GM12878 (cell line): ENCODE data around the gene FAM181B. TPM values are rescaled to one million over a fixed set of nuclear protein-coding genes. Genes with fewer than 3 reads are reported as not detected.

ENCODE experiments used
- ATAC-seq: fragments of 200-7000 bp; cut with Tn5 transposase; 3 replicates; pipeline ENCODE4 v1.9.1; 2020; ENCODE audit warnings: mild to moderate bottlenecking, moderate library complexity
- BruUV-seq: library from RNA; stranded (reverse); fragments of 400-500 nt; replicated peaks from 2 replicates; lab custom pipeline; 2021; lab: Mats Ljungman, UMichigan
- CTCF ChIA-PET: fragments of 300-600 bp; sonication (Branson Sonifier 250); formaldehyde crosslinking; extraction: SDS; loops from one replicate; lab custom pipeline; 2021; ENCODE audit warnings: inconsistent platforms; lab: Yijun Ruan, JAX
- POLR2A ChIA-PET: fragments of 350-600 bp; formaldehyde crosslinking; extraction: SDS; loops from one replicate; lab custom pipeline; 2021; ENCODE audit warnings: inconsistent platforms; lab: Charles Lee
- RAD21 ChIA-PET: fragments of 300-600 bp; sonication (Branson Sonifier 250); formaldehyde crosslinking; loops from one replicate; lab custom pipeline; 2023; ENCODE audit warnings: antibody characterized with exemption; ENCODE audit not compliant: unreplicated experiment; lab: Charles Lee
- SMC1A ChIA-PET: fragments of 300-600 bp; sonication (Branson Sonifier 250); formaldehyde crosslinking; loops from one replicate; lab custom pipeline; 2023; ENCODE audit not compliant: unreplicated experiment, uncharacterized antibody; lab: Charles Lee
- DNase-seq: peaks from one replicate; pipeline ENCODE4 v3.0.0-alpha.2; 2011; ENCODE audit warnings: low read depth, low spot score
- FAIRE-seq: peaks from 3 replicates; lab custom pipeline; 2011; peaks lifted over from hg19 to GRCh38; lab: Jason Lieb, UNC
- H2AFZ ChIP-seq: 2 replicates; pipeline ENCODE4 v1.6.0; 2011; ENCODE audit warnings: low read depth, low read length, control low read depth; ENCODE audit not compliant: control insufficient read depth
- H3K27ac ChIP-seq: 2 replicates; pipeline ENCODE4 v1.5.1; 2011; ENCODE audit warnings: control low read depth; ENCODE audit not compliant: control insufficient read depth, insufficient read depth
- H3K27me3 ChIP-seq, 2 experiments: replicated peaks in 1 of 2; 2 replicates each; pipeline versions ENCODE4 v1.6.0 to v1.6.1; 2011; ENCODE audit warnings: low read length in 1 of 2; ENCODE audit not compliant: control insufficient read depth in 2 of 2, insufficient read depth in 2 of 2
- H3K36me3 ChIP-seq, 2 experiments: 2 replicates each; pipeline ENCODE4 v1.5.1; 2011; ENCODE audit warnings: low read length in 1 of 2; ENCODE audit not compliant: control insufficient read depth in 2 of 2, insufficient read depth in 2 of 2
- H3K4me1 ChIP-seq: 2 replicates; pipeline ENCODE4 v1.6.1; 2011; ENCODE audit warnings: mild to moderate bottlenecking, low read length, moderate library complexity, mixed read lengths; ENCODE audit not compliant: control insufficient read depth, insufficient read depth
- H3K4me2 ChIP-seq: 2 replicates; pipeline ENCODE4 v1.6.0; 2011; ENCODE audit warnings: control low read depth; ENCODE audit not compliant: control insufficient read depth, insufficient read depth
- H3K4me3 ChIP-seq: fragments of 200-600 bp; sonication (generic); 2 replicates; pipeline ENCODE4 v1.5.1; 2016
- H3K79me2 ChIP-seq: 2 replicates; pipeline ENCODE4 v1.6.0; 2011; ENCODE audit warnings: low read length; ENCODE audit not compliant: control insufficient read depth, insufficient read depth
- H3K9ac ChIP-seq: 2 replicates; pipeline ENCODE4 v1.8.0; 2011; ENCODE audit warnings: low read length, control low read depth, mixed read lengths; ENCODE audit not compliant: control insufficient read depth, insufficient read depth
- H3K9me3 ChIP-seq: replicated peaks from 3 replicates; pipeline ENCODE4 v1.5.1; 2011; ENCODE audit warnings: mild to moderate bottlenecking, low read length; ENCODE audit not compliant: control insufficient read depth, insufficient read depth
- H4K20me1 ChIP-seq: 2 replicates; pipeline ENCODE4 v1.6.0; 2011; ENCODE audit not compliant: control insufficient read depth, insufficient read depth
- LARP7 ChIP-seq: fragments of 450-650 bp; IDR thresholded peaks from 2 replicates; pipeline ENCODE4 v1.6.1; 2017; ENCODE audit warnings: mild to moderate bottlenecking
- RAD21 ChIP-seq: IDR thresholded peaks from 2 replicates; pipeline ENCODE4 v1.6.1; 2011; ENCODE audit warnings: mild to moderate bottlenecking, low read depth, low read length, moderate library complexity; ENCODE audit not compliant: insufficient read depth
- SMC3 ChIP-seq: IDR thresholded peaks from 2 replicates; pipeline ENCODE4 v1.6.1; 2011; ENCODE audit warnings: low read length, improper control_type of control experiment, borderline replicate concordance
- YY1 ChIP-seq: IDR thresholded peaks from 2 replicates; pipeline ENCODE4 v1.6.1; 2011; ENCODE audit warnings: low read depth, mild to moderate bottlenecking, low read length
- ZNF274 ChIP-seq: IDR thresholded peaks from one replicate; pipeline ENCODE4 v1.8.0; 2011; ENCODE audit not compliant: insufficient read length, insufficient read depth
- ZSCAN29 ChIP-seq: fragments of 450-650 bp; IDR thresholded peaks from 2 replicates; pipeline ENCODE4 v1.6.1; 2017; ENCODE audit warnings: mild to moderate bottlenecking, moderate library complexity
- WGBS: methylation state at CpG from one replicate; pipeline ENCODE4 v1.1.6; 2016; ENCODE audit warnings: low lambda C conversion rate; ENCODE audit not compliant: insufficient replicate concordance, insufficient coverage; ENCODE audit errors: missing lambda C conversion rate; 5-methylcytosine and 5-hydroxymethylcytosine counted together
- in situ Hi-C: fragments of 300-500 bp; cut with MboI; formaldehyde crosslinking; loops from 9 replicates; pipeline ENCODE4 v1.14.3; 2018; ENCODE audit warnings: mixed read lengths
- intact Hi-C: fragments of 100-400 bp; cut with micrococcal nuclease; formaldehyde crosslinking; loops from one replicate; pipeline ENCODE4 v1.14.2; 2022; ENCODE audit not compliant: unreplicated experiment
- polyA plus RNA-seq, 11 experiments: library from polyadenylated mRNA; depleted of rRNA in 4 of 11; unstranded in 6 of 11; stranded (reverse) in 5 of 11; fragments of >200 nt; fragmentation: Nextera tagmentation in 4 of 11; fragmentation: Illumina TruSeq in 1 of 11; extraction: Ambion mirVana in 4 of 11; extraction: Trizol in 1 of 11; gene quantifications; 1 replicate in 1 of 11; 2 replicates in 10 of 11; pipeline versions ENCODE4 v1.2.1 to v1.2.3, GENCODE V29; 2011 to 2016; ENCODE audit warnings: inconsistent platforms in 2 of 11, missing spikeins in 2 of 11, low read depth in 1 of 11
- total RNA-seq, 4 experiments: library from RNA; depleted of rRNA in 3 of 4; stranded (reverse); fragments of >200 nt in 3 of 4; fragmentation: Illumina TruSeq in 1 of 4; extraction: Trizol in 1 of 4; gene quantifications; 2 replicates each; pipeline versions ENCODE4 v1.2.1 to v1.2.3, GENCODE V29; 2013 to 2021
- TF ChIP-seq, protein P1 (sequence below), 3 experiments: IDR thresholded peaks in 2 of 3; conservative IDR thresholded peaks in 1 of 3; 2 replicates each; pipeline ENCODE4 v1.5.1; 2011; ENCODE audit warnings: low read depth in 3 of 3, low read length in 3 of 3, mild to moderate bottlenecking in 3 of 3, control low read depth in 2 of 3, moderate library complexity in 2 of 3, inconsistent platforms in 1 of 3, mixed read lengths in 1 of 3; ENCODE audit not compliant: control insufficient read depth in 2 of 3, insufficient read depth in 1 of 3; ENCODE audit errors: extremely low read depth in 1 of 3

The FAM181B gene
- total and polyA plus RNA-seq, 10 of the 15 experiments (the other 5 are each of a cell fraction or from before 2014, with no cell fraction given) = not detected

DNA sequence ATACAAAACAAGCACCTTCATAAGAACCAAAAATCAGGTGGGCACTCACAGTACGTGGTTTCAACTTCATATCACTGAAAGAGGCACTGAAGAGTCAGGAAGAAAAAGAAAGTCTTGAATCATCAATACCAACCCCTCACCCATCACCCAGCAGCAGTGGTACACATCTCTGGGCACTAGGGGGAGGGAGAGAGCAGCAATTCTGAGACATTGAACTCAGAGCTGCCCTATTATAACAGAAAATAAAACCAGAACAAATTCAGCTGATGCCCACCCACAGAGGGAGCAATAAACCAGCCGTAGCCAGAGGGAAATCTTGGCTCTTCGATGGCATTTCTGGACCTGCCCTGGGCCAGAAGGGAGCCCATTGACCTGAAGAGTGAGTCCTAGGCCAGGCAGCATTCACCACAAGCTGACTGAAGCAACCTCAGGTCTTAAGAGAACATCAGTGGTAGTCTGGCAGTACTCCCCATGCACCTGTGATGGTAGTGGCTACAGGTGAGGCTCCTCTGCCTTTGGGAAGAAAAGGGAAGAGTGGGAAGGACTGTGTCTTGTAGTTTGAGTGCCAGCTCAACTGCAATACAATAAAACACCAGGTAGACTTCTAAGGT is 42.2 kb upstream of the FAM181B start:
- no TSS peak for BruUV-seq
- peak; percentile 96 for FAIRE-seq
- WGBS = 0% methylated on average over 3 of the region's 3 CpGs
- no peak overlapping the region for H3K4me3 ChIP-seq
- no peak overlapping the region for H3K9ac ChIP-seq
- peak; percentile 100 for ATAC-seq
- RAD21 ChIA-PET = interaction anchor here (0.7 to 1.8 kb wide), 10 partner anchors 9 to 1040 kb away, joined by 3 to 7 read pairs (median 4); no protein-coding TSS in a partner anchor
- H3K27me3 ChIP-seq = no peaks in the 10 kb centered on the region
- H3K9me3 ChIP-seq = no peaks in the 10 kb centered on the region
- no peak overlapping the region for H3K27ac ChIP-seq
- POLR2A ChIA-PET = interaction anchor here (0.6 to 0.8 kb wide), 2 partner anchors 19 to 408 kb away, joined by 3 read pairs; no protein-coding TSS in a partner anchor
- no peaks in the 10 kb centered on the region for H4K20me1 ChIP-seq
- no peaks in the 10 kb centered on the region for H3K79me2 ChIP-seq
- TF ChIP-seq SMC3 (peak; percentile 53; the same call in 1 of the 2 replicates), ZNF274 (no peak), LARP7 (no peak), RAD21 (peak; percentile 64), YY1 (peak; percentile 23; the same call in 1 of the 2 replicates), ZSCAN29 (no peak)
- TF ChIP-seq, protein P1, sequence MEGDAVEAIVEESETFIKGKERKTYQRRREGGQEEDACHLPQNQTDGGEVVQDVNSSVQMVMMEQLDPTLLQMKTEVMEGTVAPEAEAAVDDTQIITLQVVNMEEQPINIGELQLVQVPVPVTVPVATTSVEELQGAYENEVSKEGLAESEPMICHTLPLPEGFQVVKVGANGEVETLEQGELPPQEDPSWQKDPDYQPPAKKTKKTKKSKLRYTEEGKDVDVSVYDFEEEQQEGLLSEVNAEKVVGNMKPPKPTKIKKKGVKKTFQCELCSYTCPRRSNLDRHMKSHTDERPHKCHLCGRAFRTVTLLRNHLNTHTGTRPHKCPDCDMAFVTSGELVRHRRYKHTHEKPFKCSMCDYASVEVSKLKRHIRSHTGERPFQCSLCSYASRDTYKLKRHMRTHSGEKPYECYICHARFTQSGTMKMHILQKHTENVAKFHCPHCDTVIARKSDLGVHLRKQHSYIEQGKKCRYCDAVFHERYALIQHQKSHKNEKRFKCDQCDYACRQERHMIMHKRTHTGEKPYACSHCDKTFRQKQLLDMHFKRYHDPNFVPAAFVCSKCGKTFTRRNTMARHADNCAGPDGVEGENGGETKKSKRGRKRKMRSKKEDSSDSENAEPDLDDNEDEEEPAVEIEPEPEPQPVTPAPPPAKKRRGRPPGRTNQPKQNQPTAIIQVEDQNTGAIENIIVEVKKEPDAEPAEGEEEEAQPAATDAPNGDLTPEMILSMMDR (IDR thresholded peaks at IDR 0.05 in 2 of 3, conservative IDR thresholded peaks at IDR 0.05 in 1 of 3; ENCODE audit: control insufficient read depth in 2 of 3, extremely low read depth in 1 of 3, insufficient read depth in 1 of 3, low read depth in 3 of 3, low read length in 3 of 3) = peak; percentile 76 to 90 (median 85)
- TF ChIP-seq, all 136 proteins: peak for 4
- Histone ChIP-seq H3K36me3 (no peaks in the 10 kb centered on the region), H3K4me1 (no peaks in the 10 kb centered on the region), H3K4me2 (no peak overlapping the region; the same call in 1 of the 2 replicates), H2AFZ (peak overlapping the region; percentile 15; the same call in 1 of the 2 replicates)
- ChIA-PET SMC1A (interaction anchor here (0.6 to 2.0 kb wide), 12 partner anchors 9 to 1040 kb away, joined by 3 to 8 read pairs (median 4); partner anchors contain the start of gene DDIAS), CTCF (interaction anchor here (0.6 to 3.5 kb wide), 39 partner anchors 9 to 1044 kb away, joined by 3 to 24 read pairs (median 4); no protein-coding TSS in a partner anchor)
- intact Hi-C loops = loop anchor here (1.0 to 2.0 kb wide), 2 partner anchors 88 to 1045 kb away; no protein-coding TSS in a partner anchor
- DNase-seq = no peak
- in situ Hi-C loops = no loop called here
